ENCODE results near the gene N4BP2.
"Not testable (repeated sequence)": the region's sequence is repeated elsewhere in the genome, so short reads cannot be mapped to it uniquely, and the experiment has no call there.

The N4BP2 gene

GRCh38 chr4:40093400-40093799, 36.8 kb downstream of the N4BP2 start:
- not testable (repeated sequence) for DNase-seq

GRCh38 chr4:40099010-40099409, 42.4 kb downstream of the N4BP2 start:
- no peak for DNase-seq

GRCh38 chr4:40107150-40107549, 50.5 kb downstream of the N4BP2 start:
- not testable (repeated sequence) for DNase-seq

- DNase-seq = no peak
Observed at GRCh38 chr4:40112027-40112792, 55.6 kb downstream of the N4BP2 start.

- no peak for DNase-seq
Observed at GRCh38 chr4:40114206-40114605, 57.6 kb downstream of the N4BP2 start.

- DNase-seq = no peak
Observed at GRCh38 chr4:40118861-40119260, 62.2 kb downstream of the N4BP2 start.

GRCh38 chr4:40119344-40119743, 62.7 kb downstream of the N4BP2 start:
- DNase-seq = no peak

- peak; percentile 29 for DNase-seq
Observed at GRCh38 chr4:40121515-40121914, 64.9 kb downstream of the N4BP2 start.

GRCh38 chr4:40122941-40123340, 66.3 kb downstream of the N4BP2 start:
- no peak for DNase-seq

GRCh38 chr4:40124690-40125089, 68.0 kb downstream of the N4BP2 start:
- DNase-seq = no peak

GRCh38 chr4:40130401-40131036, 73.9 kb downstream of the N4BP2 start:
- DNase-seq = no peak

- DNase-seq = no peak
Observed at GRCh38 chr4:40132816-40133215, 76.2 kb downstream of the N4BP2 start.

GRCh38 chr4:40134206-40134917, 77.7 kb downstream of the N4BP2 start:
- no peak for DNase-seq

- not testable (repeated sequence) for DNase-seq
Observed at GRCh38 chr4:40136202-40136601, 79.6 kb downstream of the N4BP2 start.

- no peak for DNase-seq
Observed at GRCh38 chr4:40140196-40140595, 83.5 kb downstream of the N4BP2 start.

GRCh38 chr4:40140597-40140996, 83.9 kb downstream of the N4BP2 start:
- not testable (repeated sequence) for DNase-seq

- no peak for DNase-seq
Observed at GRCh38 chr4:40143926-40144508, 87.4 kb downstream of the N4BP2 start.

- DNase-seq = no peak
Observed at GRCh38 chr4:40144716-40145115, 88.1 kb downstream of the N4BP2 start.

GRCh38 chr4:40147490-40147889, 90.8 kb downstream of the N4BP2 start:
- not testable (repeated sequence) for DNase-seq

GRCh38 chr4:40149960-40150385, 93.3 kb downstream of the N4BP2 start:
- peak; percentile 74 for DNase-seq

GRCh38 chr4:40150932-40151331, 94.3 kb downstream of the N4BP2 start:
- DNase-seq = no peak

- DNase-seq = peak; percentile 21
Observed at GRCh38 chr4:40152637-40153036, 96.0 kb downstream of the N4BP2 start.

GRCh38 chr4:40157436-40157835, 100.8 kb downstream of the N4BP2 start:
- no peak for DNase-seq
